Heart left ventricle (tissue), 16 donors: ENCODE measurements around the gene CDH23. TPM values are rescaled to one million over a fixed set of nuclear protein-coding genes. Genes with fewer than 3 reads are reported as not detected.
A peak's percentile ranks its signal among the peaks of the same experiment; 100 is the strongest.

Experiments used
- ATAC-seq, 4 donors: fragments of 200-7000 bp; cut with Tn5 transposase; one replicate each; pipeline ENCODE4 v1.9.1; 2020 to 2022; ENCODE audit warnings: moderate library complexity in 4 of 4, mild to moderate bottlenecking in 3 of 4, moderate number of reproducible peaks in 1 of 4
- DNase-seq, 5 donors: peaks; one replicate each; pipeline ENCODE4 v3.0.0-alpha.2; 2020
- H3K27ac ChIP-seq, 12 donors: fragments of 200-600 bp; sonication (generic) in 4 of 12; one replicate each; pipeline versions ENCODE4 v1.5.0 to v1.8.0; 2016 to 2022; ENCODE audit warnings: mild to moderate bottlenecking in 2 of 12
- H3K27me3 ChIP-seq, 9 donors: fragments of 200-600 bp; sonication (generic) in 2 of 9; one replicate each; pipeline versions ENCODE4 v1.5.1 to v1.8.0; 2016 to 2022; ENCODE audit warnings: mild to moderate bottlenecking in 3 of 9
- H3K36me3 ChIP-seq, 9 donors: fragments of 200-600 bp; sonication (generic) in 2 of 9; one replicate each; pipeline versions ENCODE4 v1.5.0 to v1.8.0; 2018 to 2022; ENCODE audit warnings: mild to moderate bottlenecking in 2 of 9
- H3K4me1 ChIP-seq, 12 donors: fragments of 200-600 bp; sonication (generic) in 4 of 12; one replicate each; pipeline versions ENCODE4 v1.5.0 to v1.8.0; 2016 to 2022; ENCODE audit warnings: mild to moderate bottlenecking in 3 of 12
- H3K4me3 ChIP-seq, 12 donors: fragments of 200-600 bp; sonication (generic) in 4 of 12; one replicate each; pipeline versions ENCODE4 v1.5.0 to v1.8.0; 2017 to 2022; ENCODE audit warnings: mild to moderate bottlenecking in 9 of 12, moderate library complexity in 4 of 12
- H3K9me3 ChIP-seq, 12 donors: fragments of 200-600 bp; sonication (generic) in 4 of 12; one replicate each; pipeline versions ENCODE4 v1.5.0 to v1.8.0; 2016 to 2022; ENCODE audit warnings: mild to moderate bottlenecking in 1 of 12
- CTCF ChIP-seq, 12 donors: fragments of 200-600 bp; sonication (generic) in 4 of 12; IDR thresholded peaks; one replicate each; pipeline versions ENCODE4 v1.5.0 to v1.8.0; 2018 to 2022; ENCODE audit warnings: antibody characterized with exemption in 12 of 12, mild to moderate bottlenecking in 5 of 12
- POLR2A ChIP-seq, 2 donors: fragments of 450-650 bp; IDR thresholded peaks; one replicate each; pipeline ENCODE4 v1.6.1; 2017; ENCODE audit warnings: antibody characterized with exemption in 2 of 2, mild to moderate bottlenecking in 2 of 2, moderate library complexity in 2 of 2
- WGBS, 4 donors: extraction: QIAGEN DNeasy Blood & Tissue Kit in 2 of 4; methylation state at CpG; one replicate each; pipeline versions ENCODE4 v1.1.5 to v1.1.7; 2013 to 2018; 5-methylcytosine and 5-hydroxymethylcytosine counted together
- intact Hi-C, 10 donors: fragments of 100-400 bp; cut with DNase I; formaldehyde crosslinking; loops; one replicate each; pipeline versions ENCODE4 v1.11.1 to v1.14.2; 2022
- polyA plus RNA-seq, 2 donors: library from polyadenylated mRNA; stranded (reverse); fragments of 200-250 nt; gene quantifications; one replicate each; pipeline ENCODE4 v1.2.3, GENCODE V29; 2013
- total RNA-seq, 9 donors: library from RNA; depleted of rRNA in 2 of 9; stranded (reverse); fragments of >200 nt in 2 of 9; fragmentation: NEBNext Ultra II Directional in 3 of 9; extraction: Animal tissue kit (Norgen Biotek cat#: 25700) in 3 of 9; gene quantifications; one replicate each; pipeline versions ENCODE4 v1.1.0 to v1.2.4, GENCODE V29; 2016 to 2023
- donor health status: ischemic (EF 13 %, LVEDD 7.1; RV severe dilation, severe dysfunction).
- donor health status: healthy with polysubstance abuse.
- donor health status: DM: no; HTN: yes; CAD: no.
- donor health status: DM: no; HTN: no; CAD: no.
- donor health status: ischemic (EF 25% LVEDD 6.9; RV normal size, moderate dysfunction).
- donor health status: ischemic (EF 25% LVEDD 5.7; RV mildly dilated, moderate dysfunction).
- donor health status: healthy.
- donor health status: DM: yes; HTN: yes; CAD: no.
- donor health status: ischemic (EF 35%, LVEDD 5.7; RV mildly dilated, moderate dysfunction).
- donor health status: nonischemic (EF 11% LVEDD 7.7; RV severe dilation, severe dysfunction).
- donor health status: DM: yes; HTN: yes; CAD: no.
- donor health status: PGD.
- donor health status: ischemic (EF 29% LVEDD 5.4; RV normal size, mild dysfunction).
- donor health status: nonischemic (EF 23%, LVEDD 6.1; RV moderate dilation, normal function).

Gene CDH23
- total and polyA plus RNA-seq, 11 donors: 1.2 to 8.6 (median 3.9) TPM

GRCh38 chr10:71611131-71611530 lies 214.4 kb downstream of the CDH23 start:
- 86 to 92% (median 90%) methylated on average over 4 to 5 of the region's 5 CpGs for WGBS, 4 donors
- Histone ChIP-seq H3K4me1 (peaks cover 3 to 27% (median 20%) of the 10 kb centered on the region in 12 donors), H3K36me3 (no peaks in the 10 kb centered on the region), H3K4me3 (no peak overlapping the region), H3K9me3 (no peaks in the 10 kb centered on the region), H3K27ac (no peak overlapping the region), H3K27me3 (no peaks in the 10 kb centered on the region)
- no peak for DNase-seq
- intact Hi-C loops: loop anchor here in 4 of 10 donors (5.0 to 10.0 kb wide), 3 partner anchors 91 to 96 kb away; no protein-coding TSS in a partner anchor
- no peak for ATAC-seq
- TF ChIP-seq POLR2A (IDR thresholded peaks at IDR 0.05) (no peak), CTCF (IDR thresholded peaks at IDR 0.05) (no peak)

- no peaks in the 10 kb centered on the region for H3K9me3 ChIP-seq
- 88 to 90% (median 89%) methylated on average over 12 of the region's 12 CpGs for WGBS, 4 donors
- no peak overlapping the region for H3K27ac ChIP-seq
- H3K4me3 ChIP-seq: no peak overlapping the region
- no peak for TF ChIP-seq POLR2A (IDR thresholded peaks at IDR 0.05)
- no peak for TF ChIP-seq CTCF (IDR thresholded peaks at IDR 0.05)
- H3K36me3 ChIP-seq: no peaks in the 10 kb centered on the region
- ATAC-seq: no peak
- intact Hi-C loops: loop anchor here in 4 of 10 donors (5.0 to 10.0 kb wide), 3 partner anchors 90 to 95 kb away; no protein-coding TSS in a partner anchor
- no peak for DNase-seq
- no peaks in the 10 kb centered on the region for H3K27me3 ChIP-seq
- peaks cover 3 to 27% (median 20%) of the 10 kb centered on the region in 12 donors for H3K4me1 ChIP-seq
These were observed 215.1 kb downstream of the CDH23 start for GRCh38 chr10:71611709-71612422.

- DNase-seq (peak in 2 of 5 donors; percentile 43 to 57), ATAC-seq (peak; percentile 50 to 89 (median 80))
- Histone ChIP-seq H3K9me3 (no peaks in the 10 kb centered on the region), H3K4me1 (peaks cover 3 to 27% (median 20%) of the 10 kb centered on the region in 12 donors), H3K36me3 (no peaks in the 10 kb centered on the region), H3K27ac (peak overlapping the region in 11 of 12 donors; percentile 4 to 77 (median 49)), H3K4me3 (no peak overlapping the region), H3K27me3 (no peaks in the 10 kb centered on the region)
- TF ChIP-seq CTCF (IDR thresholded peaks at IDR 0.05) (no peak), POLR2A (IDR thresholded peaks at IDR 0.05) (peak in 1 of 2 donors; percentile 15)
- 59 to 64% (median 60%) methylated on average over 2 of the region's 2 CpGs for WGBS, 4 donors
- intact Hi-C loops: loop anchor here in 4 of 10 donors (5.0 to 10.0 kb wide), 3 partner anchors 89 to 94 kb away; no protein-coding TSS in a partner anchor
These were observed 216.6 kb downstream of the CDH23 start for GRCh38 chr10:71613261-71613777.

GRCh38 chr10:71613877-71614276 lies 217.2 kb downstream of the CDH23 start:
- Histone ChIP-seq H3K36me3 (no peaks in the 10 kb centered on the region), H3K4me1 (peaks cover 3 to 27% (median 20%) of the 10 kb centered on the region in 12 donors), H3K9me3 (no peaks in the 10 kb centered on the region), H3K4me3 (no peak overlapping the region), H3K27me3 (no peaks in the 10 kb centered on the region), H3K27ac (peak overlapping the region in 7 of 12 donors; percentile 1 to 77 (median 49))
- intact Hi-C loops: loop anchor here in 4 of 10 donors (5.0 to 10.0 kb wide), 3 partner anchors 88 to 93 kb away; no protein-coding TSS in a partner anchor
- DNase-seq (no peak), ATAC-seq (no peak)
- TF ChIP-seq POLR2A (IDR thresholded peaks at IDR 0.05) (no peak), CTCF (IDR thresholded peaks at IDR 0.05) (no peak)
- WGBS, 4 donors: 76 to 89% (median 81%) methylated on average over 4 of the region's 4 CpGs
